Transverse colon (tissue), 4 donors: Measurements from ENCODE around the gene WNT11.

Experiments used
- CTCF ChIP-seq, 5 experiments: fragments of 200-600 bp in 3 of 5; fragments of 450-650 bp in 2 of 5; sonication (generic) in 3 of 5; IDR thresholded peaks; 1 replicate in 2 of 5; 2 replicates in 3 of 5; pipeline ENCODE4 v1.5.1; 2016 to 2017; ENCODE audit warnings: antibody characterized with exemption in 5 of 5, inconsistent platforms in 3 of 5, mild to moderate bottlenecking in 2 of 5, moderate library complexity in 1 of 5
- EP300 ChIP-seq: sonication (generic); formaldehyde crosslinking; IDR thresholded peaks from one replicate; pipeline ENCODE4 v1.6.1; 2017; ENCODE audit warnings: antibody characterized with exemption, low read depth
- POLR2A ChIP-seq: fragments of 450-650 bp; IDR thresholded peaks from one replicate; pipeline ENCODE4 v1.6.1; 2016; ENCODE audit warnings: antibody characterized with exemption, mild to moderate bottlenecking, moderate library complexity
- POLR2AphosphoS5 ChIP-seq, 3 donors: sonication (generic); formaldehyde crosslinking; IDR thresholded peaks; one replicate each; pipeline ENCODE4 v1.6.1; 2016; ENCODE audit warnings: antibody characterized with exemption in 3 of 3

- TF ChIP-seq CTCF (IDR thresholded peaks at IDR 0.05) (no peak), POLR2A (no peak), EP300 (no peak), POLR2AphosphoS5 (IDR thresholded peaks at IDR 0.05) (no peak)
These were observed 20.8 kb downstream of the WNT11 start for GRCh38 chr11:76185511-76185910.
